GM12878 (cell line): ENCODE results near the gene KLRG1. TPM values are rescaled to one million over a fixed set of nuclear protein-coding genes. Genes with fewer than 3 reads are reported as not detected.

ENCODE experiments used
- ATAC-seq: fragments of 200-7000 bp; cut with Tn5 transposase; 3 replicates; pipeline ENCODE4 v1.9.1; 2020; ENCODE audit warnings: mild to moderate bottlenecking, moderate library complexity
- BruUV-seq: library from RNA; stranded (reverse); fragments of 400-500 nt; replicated peaks from 2 replicates; lab custom pipeline; 2021; lab: Mats Ljungman, UMichigan
- CTCF ChIA-PET: fragments of 300-600 bp; sonication (Branson Sonifier 250); formaldehyde crosslinking; extraction: SDS; loops from one replicate; lab custom pipeline; 2021; ENCODE audit warnings: inconsistent platforms; lab: Yijun Ruan, JAX
- POLR2A ChIA-PET: fragments of 350-600 bp; formaldehyde crosslinking; extraction: SDS; loops from one replicate; lab custom pipeline; 2021; ENCODE audit warnings: inconsistent platforms; lab: Charles Lee
- RAD21 ChIA-PET: fragments of 300-600 bp; sonication (Branson Sonifier 250); formaldehyde crosslinking; loops from one replicate; lab custom pipeline; 2023; ENCODE audit warnings: antibody characterized with exemption; ENCODE audit not compliant: unreplicated experiment; lab: Charles Lee
- SMC1A ChIA-PET: fragments of 300-600 bp; sonication (Branson Sonifier 250); formaldehyde crosslinking; loops from one replicate; lab custom pipeline; 2023; ENCODE audit not compliant: unreplicated experiment, uncharacterized antibody; lab: Charles Lee
- DNase-seq: peaks from one replicate; pipeline ENCODE4 v3.0.0-alpha.2; 2011; ENCODE audit warnings: low read depth, low spot score
- FAIRE-seq: peaks from 3 replicates; lab custom pipeline; 2011; peaks lifted over from hg19 to GRCh38; lab: Jason Lieb, UNC
- H2AFZ ChIP-seq: 2 replicates; pipeline ENCODE4 v1.6.0; 2011; ENCODE audit warnings: low read depth, low read length, control low read depth; ENCODE audit not compliant: control insufficient read depth
- H3K27ac ChIP-seq: 2 replicates; pipeline ENCODE4 v1.5.1; 2011; ENCODE audit warnings: control low read depth; ENCODE audit not compliant: control insufficient read depth, insufficient read depth
- H3K27me3 ChIP-seq, 2 experiments: replicated peaks in 1 of 2; 2 replicates each; pipeline versions ENCODE4 v1.6.0 to v1.6.1; 2011; ENCODE audit warnings: low read length in 1 of 2; ENCODE audit not compliant: control insufficient read depth in 2 of 2, insufficient read depth in 2 of 2
- H3K36me3 ChIP-seq, 2 experiments: 2 replicates each; pipeline ENCODE4 v1.5.1; 2011; ENCODE audit warnings: low read length in 1 of 2; ENCODE audit not compliant: control insufficient read depth in 2 of 2, insufficient read depth in 2 of 2
- H3K4me1 ChIP-seq: 2 replicates; pipeline ENCODE4 v1.6.1; 2011; ENCODE audit warnings: mild to moderate bottlenecking, low read length, moderate library complexity, mixed read lengths; ENCODE audit not compliant: control insufficient read depth, insufficient read depth
- H3K4me2 ChIP-seq: 2 replicates; pipeline ENCODE4 v1.6.0; 2011; ENCODE audit warnings: control low read depth; ENCODE audit not compliant: control insufficient read depth, insufficient read depth
- H3K4me3 ChIP-seq: fragments of 200-600 bp; sonication (generic); 2 replicates; pipeline ENCODE4 v1.5.1; 2016
- H3K79me2 ChIP-seq: 2 replicates; pipeline ENCODE4 v1.6.0; 2011; ENCODE audit warnings: low read length; ENCODE audit not compliant: control insufficient read depth, insufficient read depth
- H3K9ac ChIP-seq: 2 replicates; pipeline ENCODE4 v1.8.0; 2011; ENCODE audit warnings: low read length, control low read depth, mixed read lengths; ENCODE audit not compliant: control insufficient read depth, insufficient read depth
- H3K9me3 ChIP-seq: replicated peaks from 3 replicates; pipeline ENCODE4 v1.5.1; 2011; ENCODE audit warnings: mild to moderate bottlenecking, low read length; ENCODE audit not compliant: control insufficient read depth, insufficient read depth
- H4K20me1 ChIP-seq: 2 replicates; pipeline ENCODE4 v1.6.0; 2011; ENCODE audit not compliant: control insufficient read depth, insufficient read depth
- CREM ChIP-seq: IDR thresholded peaks from 2 replicates; pipeline ENCODE4 v1.6.1; 2014; ENCODE audit warnings: antibody characterized with exemption, low read depth
- DPF2 ChIP-seq: fragments of 450-650 bp; IDR thresholded peaks from 2 replicates; pipeline ENCODE4 v1.6.1; 2017; ENCODE audit warnings: mild to moderate bottlenecking
- FOS ChIP-seq: IDR thresholded peaks from 3 replicates; pipeline ENCODE4 v1.6.1; 2011; ENCODE audit warnings: borderline replicate concordance; ENCODE audit not compliant: insufficient read length; ENCODE audit errors: extremely low read depth
- HDAC6 ChIP-seq: fragments of 200-600 bp; sonication (generic); IDR thresholded peaks from one replicate; pipeline ENCODE4 v1.8.0; 2017; ENCODE audit warnings: antibody characterized with exemption; ENCODE audit not compliant: unreplicated experiment
- KDM1A ChIP-seq: fragments of 200-600 bp; sonication (generic); IDR thresholded peaks from 2 replicates; pipeline ENCODE4 v1.6.1; 2016; ENCODE audit warnings: borderline replicate concordance
- MEF2A ChIP-seq: IDR thresholded peaks from 2 replicates; pipeline ENCODE4 v1.6.1; 2011; ENCODE audit warnings: low read depth, mild to moderate bottlenecking, low read length, moderate library complexity; ENCODE audit not compliant: insufficient read depth
- MEF2B ChIP-seq: fragments of 450-650 bp; IDR thresholded peaks from 2 replicates; pipeline ENCODE4 v1.6.1; 2018; ENCODE audit warnings: mild to moderate bottlenecking, moderate library complexity; ENCODE audit not compliant: partially characterized antibody, poor library complexity, severe bottlenecking
- NFXL1 ChIP-seq: fragments of 450-650 bp; IDR thresholded peaks from 2 replicates; pipeline ENCODE4 v1.6.1; 2017; ENCODE audit warnings: antibody characterized with exemption, mild to moderate bottlenecking, borderline replicate concordance
- NR2C1 ChIP-seq: fragments of 450-650 bp; IDR thresholded peaks from 2 replicates; pipeline ENCODE4 v1.6.1; 2017; ENCODE audit warnings: antibody characterized with exemption, mild to moderate bottlenecking, moderate library complexity
- RAD51 ChIP-seq: fragments of 450-650 bp; IDR thresholded peaks from 2 replicates; pipeline ENCODE4 v1.6.1; 2016; ENCODE audit warnings: moderate library complexity, mild to moderate bottlenecking, inconsistent platforms
- SREBF1 ChIP-seq: IDR thresholded peaks from 2 replicates; pipeline ENCODE4 v1.6.1; 2012; ENCODE audit warnings: mild to moderate bottlenecking, low read length
- WRNIP1 ChIP-seq: IDR thresholded peaks from 2 replicates; pipeline ENCODE4 v1.6.1; 2011; ENCODE audit warnings: low read depth, low read length, improper control_type of control experiment, borderline replicate concordance
- ZZZ3 ChIP-seq: IDR thresholded peaks from 2 replicates; pipeline ENCODE4 v1.6.1; 2011; ENCODE audit warnings: low read depth; ENCODE audit not compliant: control insufficient read depth, insufficient read length
- WGBS: methylation state at CpG from one replicate; pipeline ENCODE4 v1.1.6; 2016; ENCODE audit warnings: low lambda C conversion rate; ENCODE audit not compliant: insufficient replicate concordance, insufficient coverage; ENCODE audit errors: missing lambda C conversion rate; 5-methylcytosine and 5-hydroxymethylcytosine counted together
- in situ Hi-C: fragments of 300-500 bp; cut with MboI; formaldehyde crosslinking; loops from 9 replicates; pipeline ENCODE4 v1.14.3; 2018; ENCODE audit warnings: mixed read lengths
- intact Hi-C: fragments of 100-400 bp; cut with micrococcal nuclease; formaldehyde crosslinking; loops from one replicate; pipeline ENCODE4 v1.14.2; 2022; ENCODE audit not compliant: unreplicated experiment
- polyA plus RNA-seq, 11 experiments: library from polyadenylated mRNA; depleted of rRNA in 4 of 11; unstranded in 6 of 11; stranded (reverse) in 5 of 11; fragments of >200 nt; fragmentation: Nextera tagmentation in 4 of 11; fragmentation: Illumina TruSeq in 1 of 11; extraction: Ambion mirVana in 4 of 11; extraction: Trizol in 1 of 11; gene quantifications; 1 replicate in 1 of 11; 2 replicates in 10 of 11; pipeline versions ENCODE4 v1.2.1 to v1.2.3, GENCODE V29; 2011 to 2016; ENCODE audit warnings: inconsistent platforms in 2 of 11, missing spikeins in 2 of 11, low read depth in 1 of 11
- total RNA-seq, 4 experiments: library from RNA; depleted of rRNA in 3 of 4; stranded (reverse); fragments of >200 nt in 3 of 4; fragmentation: Illumina TruSeq in 1 of 4; extraction: Trizol in 1 of 4; gene quantifications; 2 replicates each; pipeline versions ENCODE4 v1.2.1 to v1.2.3, GENCODE V29; 2013 to 2021
- TF ChIP-seq, protein P1 (sequence below): fragments of 450-650 bp; IDR thresholded peaks from 2 replicates; pipeline ENCODE4 v1.6.1; 2017; ENCODE audit warnings: mild to moderate bottlenecking, moderate library complexity
- TF ChIP-seq, protein P2 (sequence below): fragments of 450-650 bp; conservative IDR thresholded peaks from 2 replicates; pipeline ENCODE4 v1.6.1; 2017; ENCODE audit warnings: mild to moderate bottlenecking, moderate library complexity
- TF ChIP-seq, protein P3 (sequence below): fragments of 450-650 bp; IDR thresholded peaks from 2 replicates; pipeline ENCODE4 v1.6.1; 2017; ENCODE audit warnings: low read depth, mild to moderate bottlenecking, moderate library complexity
- TF ChIP-seq, protein P4 (sequence below): fragments of 150-350 bp; IDR thresholded peaks from 2 replicates; pipeline ENCODE4 v1.6.1; 2014; ENCODE audit warnings: mild to moderate bottlenecking, low read depth, low read length

The KLRG1 gene
- total and polyA plus RNA-seq, 10 of the 15 experiments (the other 5 are each of a cell fraction or from before 2014, with no cell fraction given), result 2.3 to 6.5 (median 3.9) TPM

DNA sequence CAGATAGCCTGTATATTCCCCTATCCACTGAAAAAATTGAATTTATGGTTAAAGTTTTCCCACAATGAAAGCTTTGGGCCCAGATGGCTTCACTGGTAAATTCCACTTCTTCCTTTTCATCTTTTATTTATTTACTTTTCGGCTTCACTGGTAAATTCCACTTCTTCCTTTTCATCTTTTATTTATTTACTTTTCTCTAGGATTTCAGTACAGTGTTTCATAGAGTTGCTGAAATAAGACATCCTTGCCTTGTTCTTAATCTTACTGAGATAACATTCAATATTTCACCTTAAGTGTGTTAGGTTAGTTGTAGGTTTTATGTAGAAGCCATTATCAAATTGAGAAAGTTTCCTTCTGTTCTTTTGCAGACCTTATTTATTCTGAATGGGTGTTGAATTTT lies 18.9 kb upstream of the KLRG1 start:
- H3K4me3 ChIP-seq, result no peak overlapping the region
- no peak overlapping the region for H2AFZ ChIP-seq
- H3K4me1 ChIP-seq, result no peaks in the 10 kb centered on the region
- ChIA-PET CTCF (no interaction called here), SMC1A (no interaction called here), RAD21 (no interaction called here), POLR2A (no interaction called here)
- peaks cover 7% of the 10 kb centered on the region; the same call in 2 of the 3 replicates for H3K9me3 ChIP-seq
- FAIRE-seq (no peak), ATAC-seq (no peak), DNase-seq (no peak)
- no peak overlapping the region for H3K4me2 ChIP-seq
- intact Hi-C loops (no loop called here), in situ Hi-C loops (no loop called here)
- H3K36me3 ChIP-seq, result no peaks in the 10 kb centered on the region
- H3K79me2 ChIP-seq, result no peaks in the 10 kb centered on the region
- no peak overlapping the region for H3K27ac ChIP-seq
- H4K20me1 ChIP-seq, result no peaks in the 10 kb centered on the region
- H3K27me3 ChIP-seq, result no peaks in the 10 kb centered on the region
- no TSS peak for BruUV-seq
- 81% methylated on average over 1 of the region's 1 CpG for WGBS
- H3K9ac ChIP-seq, result no peak overlapping the region
- TF ChIP-seq, protein P1, sequence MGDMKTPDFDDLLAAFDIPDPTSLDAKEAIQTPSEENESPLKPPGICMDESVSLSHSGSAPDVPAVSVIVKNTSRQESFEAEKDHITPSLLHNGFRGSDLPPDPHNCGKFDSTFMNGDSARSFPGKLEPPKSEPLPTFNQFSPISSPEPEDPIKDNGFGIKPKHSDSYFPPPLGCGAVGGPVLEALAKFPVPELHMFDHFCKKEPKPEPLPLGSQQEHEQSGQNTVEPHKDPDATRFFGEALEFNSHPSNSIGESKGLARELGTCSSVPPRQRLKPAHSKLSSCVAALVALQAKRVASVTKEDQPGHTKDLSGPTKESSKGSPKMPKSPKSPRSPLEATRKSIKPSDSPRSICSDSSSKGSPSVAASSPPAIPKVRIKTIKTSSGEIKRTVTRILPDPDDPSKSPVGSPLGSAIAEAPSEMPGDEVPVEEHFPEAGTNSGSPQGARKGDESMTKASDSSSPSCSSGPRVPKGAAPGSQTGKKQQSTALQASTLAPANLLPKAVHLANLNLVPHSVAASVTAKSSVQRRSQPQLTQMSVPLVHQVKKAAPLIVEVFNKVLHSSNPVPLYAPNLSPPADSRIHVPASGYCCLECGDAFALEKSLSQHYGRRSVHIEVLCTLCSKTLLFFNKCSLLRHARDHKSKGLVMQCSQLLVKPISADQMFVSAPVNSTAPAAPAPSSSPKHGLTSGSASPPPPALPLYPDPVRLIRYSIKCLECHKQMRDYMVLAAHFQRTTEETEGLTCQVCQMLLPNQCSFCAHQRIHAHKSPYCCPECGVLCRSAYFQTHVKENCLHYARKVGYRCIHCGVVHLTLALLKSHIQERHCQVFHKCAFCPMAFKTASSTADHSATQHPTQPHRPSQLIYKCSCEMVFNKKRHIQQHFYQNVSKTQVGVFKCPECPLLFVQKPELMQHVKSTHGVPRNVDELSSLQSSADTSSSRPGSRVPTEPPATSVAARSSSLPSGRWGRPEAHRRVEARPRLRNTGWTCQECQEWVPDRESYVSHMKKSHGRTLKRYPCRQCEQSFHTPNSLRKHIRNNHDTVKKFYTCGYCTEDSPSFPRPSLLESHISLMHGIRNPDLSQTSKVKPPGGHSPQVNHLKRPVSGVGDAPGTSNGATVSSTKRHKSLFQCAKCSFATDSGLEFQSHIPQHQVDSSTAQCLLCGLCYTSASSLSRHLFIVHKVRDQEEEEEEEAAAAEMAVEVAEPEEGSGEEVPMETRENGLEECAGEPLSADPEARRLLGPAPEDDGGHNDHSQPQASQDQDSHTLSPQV, result no peak
- no peak for TF ChIP-seq NR2C1
- TF ChIP-seq WRNIP1, result no peak
- TF ChIP-seq, protein P2, sequence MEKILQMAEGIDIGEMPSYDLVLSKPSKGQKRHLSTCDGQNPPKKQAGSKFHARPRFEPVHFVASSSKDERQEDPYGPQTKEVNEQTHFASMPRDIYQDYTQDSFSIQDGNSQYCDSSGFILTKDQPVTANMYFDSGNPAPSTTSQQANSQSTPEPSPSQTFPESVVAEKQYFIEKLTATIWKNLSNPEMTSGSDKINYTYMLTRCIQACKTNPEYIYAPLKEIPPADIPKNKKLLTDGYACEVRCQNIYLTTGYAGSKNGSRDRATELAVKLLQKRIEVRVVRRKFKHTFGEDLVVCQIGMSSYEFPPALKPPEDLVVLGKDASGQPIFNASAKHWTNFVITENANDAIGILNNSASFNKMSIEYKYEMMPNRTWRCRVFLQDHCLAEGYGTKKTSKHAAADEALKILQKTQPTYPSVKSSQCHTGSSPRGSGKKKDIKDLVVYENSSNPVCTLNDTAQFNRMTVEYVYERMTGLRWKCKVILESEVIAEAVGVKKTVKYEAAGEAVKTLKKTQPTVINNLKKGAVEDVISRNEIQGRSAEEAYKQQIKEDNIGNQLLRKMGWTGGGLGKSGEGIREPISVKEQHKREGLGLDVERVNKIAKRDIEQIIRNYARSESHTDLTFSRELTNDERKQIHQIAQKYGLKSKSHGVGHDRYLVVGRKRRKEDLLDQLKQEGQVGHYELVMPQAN, result no peak
- TF ChIP-seq SREBF1, result no peak
- no peak for TF ChIP-seq RAD51
- TF ChIP-seq KDM1A, result no peak
- no peak for TF ChIP-seq MEF2A
- TF ChIP-seq ZZZ3, result no peak
- TF ChIP-seq MEF2B, result no peak
- no peak for TF ChIP-seq NFXL1
- TF ChIP-seq HDAC6, result no peak
- TF ChIP-seq, protein P3, sequence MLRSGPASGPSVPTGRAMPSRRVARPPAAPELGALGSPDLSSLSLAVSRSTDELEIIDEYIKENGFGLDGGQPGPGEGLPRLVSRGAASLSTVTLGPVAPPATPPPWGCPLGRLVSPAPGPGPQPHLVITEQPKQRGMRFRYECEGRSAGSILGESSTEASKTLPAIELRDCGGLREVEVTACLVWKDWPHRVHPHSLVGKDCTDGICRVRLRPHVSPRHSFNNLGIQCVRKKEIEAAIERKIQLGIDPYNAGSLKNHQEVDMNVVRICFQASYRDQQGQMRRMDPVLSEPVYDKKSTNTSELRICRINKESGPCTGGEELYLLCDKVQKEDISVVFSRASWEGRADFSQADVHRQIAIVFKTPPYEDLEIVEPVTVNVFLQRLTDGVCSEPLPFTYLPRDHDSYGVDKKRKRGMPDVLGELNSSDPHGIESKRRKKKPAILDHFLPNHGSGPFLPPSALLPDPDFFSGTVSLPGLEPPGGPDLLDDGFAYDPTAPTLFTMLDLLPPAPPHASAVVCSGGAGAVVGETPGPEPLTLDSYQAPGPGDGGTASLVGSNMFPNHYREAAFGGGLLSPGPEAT, result no peak
- TF ChIP-seq, protein P4, sequence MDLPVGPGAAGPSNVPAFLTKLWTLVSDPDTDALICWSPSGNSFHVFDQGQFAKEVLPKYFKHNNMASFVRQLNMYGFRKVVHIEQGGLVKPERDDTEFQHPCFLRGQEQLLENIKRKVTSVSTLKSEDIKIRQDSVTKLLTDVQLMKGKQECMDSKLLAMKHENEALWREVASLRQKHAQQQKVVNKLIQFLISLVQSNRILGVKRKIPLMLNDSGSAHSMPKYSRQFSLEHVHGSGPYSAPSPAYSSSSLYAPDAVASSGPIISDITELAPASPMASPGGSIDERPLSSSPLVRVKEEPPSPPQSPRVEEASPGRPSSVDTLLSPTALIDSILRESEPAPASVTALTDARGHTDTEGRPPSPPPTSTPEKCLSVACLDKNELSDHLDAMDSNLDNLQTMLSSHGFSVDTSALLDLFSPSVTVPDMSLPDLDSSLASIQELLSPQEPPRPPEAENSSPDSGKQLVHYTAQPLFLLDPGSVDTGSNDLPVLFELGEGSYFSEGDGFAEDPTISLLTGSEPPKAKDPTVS, result no peak
- no peak for TF ChIP-seq DPF2
- no peak for TF ChIP-seq FOS
- no peak for TF ChIP-seq CREM
